GM19324 (cell line): ENCODE results near the gene GTPBP3.

Experiments
- ATAC-seq: cut with Tn5 transposase; IDR thresholded peaks from one replicate; pipeline ENCODE4 v1.9.1; 2021; ENCODE audit warnings: mild to moderate bottlenecking, moderate library complexity; ENCODE audit not compliant: unreplicated experiment, low FRiP score

Gene GTPBP3

DNA sequence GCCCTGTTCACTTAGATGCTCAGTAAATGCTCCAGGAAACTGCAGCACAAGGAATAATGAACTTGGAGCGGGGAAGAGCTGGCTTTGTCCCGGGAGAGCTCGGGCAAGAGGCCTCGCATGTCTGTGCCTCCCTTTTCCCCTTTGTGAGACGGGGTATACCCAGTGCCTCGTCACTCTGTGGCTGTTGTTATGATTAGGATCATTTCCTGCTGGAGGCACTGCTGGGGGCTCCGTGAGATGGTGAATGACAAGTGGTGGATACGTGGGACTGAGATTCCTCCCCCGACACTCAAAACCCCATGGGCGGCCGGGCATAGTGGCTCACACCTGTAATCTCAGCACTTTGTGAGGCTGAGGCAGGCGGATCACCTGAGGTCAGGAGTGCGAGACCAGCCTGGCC is 40.9 kb downstream of the GTPBP3 start:
- no peak for ATAC-seq

DNA sequence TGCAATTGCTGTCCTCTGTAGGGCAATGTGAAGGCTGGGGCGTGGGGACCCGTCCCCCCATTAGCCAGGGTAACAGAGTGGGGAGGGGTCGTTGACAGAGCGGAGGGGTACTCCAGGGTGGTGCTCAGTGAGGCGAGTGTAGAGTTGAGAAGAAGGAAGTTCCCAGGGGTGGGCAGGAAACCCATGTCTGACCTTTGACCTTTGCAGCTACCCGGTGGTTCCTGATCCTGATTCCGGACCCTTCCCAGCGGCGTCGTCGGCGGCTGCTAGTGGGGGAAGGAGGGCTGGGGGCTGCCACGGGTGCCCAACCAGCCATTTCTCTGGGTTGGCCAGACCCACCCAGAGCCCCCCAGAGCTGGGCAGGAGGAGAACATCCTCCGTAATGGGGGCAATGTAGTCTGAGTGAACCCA is 41.9 kb downstream of the GTPBP3 start:
- no peak for ATAC-seq

GRCh38 chr19:17380426-17381138 is 43.2 kb downstream of the GTPBP3 start:
- no peak for ATAC-seq

GRCh38 chr19:17385878-17386611 is 48.7 kb downstream of the GTPBP3 start:
- ATAC-seq, result no peak

GRCh38 chr19:17389288-17389687 is 51.9 kb downstream of the GTPBP3 start:
- ATAC-seq, result no peak

GRCh38 chr19:17389957-17390664 is 52.8 kb downstream of the GTPBP3 start:
- ATAC-seq, result no peak

GRCh38 chr19:17390665-17391370 is 53.5 kb downstream of the GTPBP3 start:
- peak; percentile 88 for ATAC-seq

GRCh38 chr19:17391371-17392151 is 54.2 kb downstream of the GTPBP3 start:
- no peak for ATAC-seq
